GM12891 (cell line): ENCODE results near the gene EHBP1.

Experiments
- PAX5 ChIP-seq: IDR thresholded peaks from 2 replicates; pipeline ENCODE4 v1.6.1; 2011; ENCODE audit warnings: low read length, moderate library complexity, mild to moderate bottlenecking; ENCODE audit not compliant: insufficient read depth, severe bottlenecking
- POLR2A ChIP-seq: IDR thresholded peaks from 2 replicates; pipeline ENCODE4 v1.6.1; 2011; ENCODE audit warnings: low read depth, low read length, control low read depth
- POLR2AphosphoS5 ChIP-seq: IDR thresholded peaks from 2 replicates; pipeline ENCODE4 v1.6.1; 2011; ENCODE audit warnings: low read depth, low read length, control low read depth
- POU2F2 ChIP-seq: IDR thresholded peaks from 2 replicates; pipeline ENCODE4 v1.6.1; 2011; ENCODE audit warnings: low read depth, mild to moderate bottlenecking, control low read depth, low read length, moderate library complexity
- SPI1 ChIP-seq: IDR thresholded peaks from 2 replicates; pipeline ENCODE4 v1.6.1; 2011; ENCODE audit warnings: low read depth, low read length, control low read depth
- TAF1 ChIP-seq: IDR thresholded peaks from 2 replicates; pipeline ENCODE4 v1.6.1; 2011; ENCODE audit warnings: low read depth, low read length, control low read depth

DNA sequence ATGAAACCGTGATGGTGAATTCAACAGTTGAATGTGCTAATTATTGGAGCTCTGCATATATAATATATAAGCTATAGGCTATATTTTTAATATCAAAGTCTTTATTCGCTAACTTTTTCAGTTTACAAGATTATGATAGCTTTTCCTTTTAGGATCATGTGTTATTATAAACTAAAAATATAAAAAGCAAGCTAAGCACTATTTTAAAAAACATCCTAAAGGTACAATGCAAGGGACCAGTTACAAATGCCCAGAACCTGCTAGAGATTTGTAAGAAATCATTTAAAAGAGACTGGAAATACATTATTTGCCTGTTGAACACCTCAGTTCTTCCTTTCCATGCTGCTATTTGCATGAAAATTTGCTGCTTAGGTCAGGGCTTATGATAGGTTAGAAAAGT is 43.4 kb upstream of the EHBP1 start:
- no peak for TF ChIP-seq POLR2A
- no peak for TF ChIP-seq POLR2AphosphoS5
- TF ChIP-seq TAF1: no peak
- TF ChIP-seq SPI1: no peak
- TF ChIP-seq POU2F2: no peak
- TF ChIP-seq PAX5: no peak
